Activated CD4-positive, alpha-beta T cell treated with anti-CD3 and anti-CD28 coated beads for 24 hours (primary cell): ENCODE results near the gene FGGY.
"Not testable (repeated sequence)": the region's sequence is repeated elsewhere in the genome, so short reads cannot be mapped to it uniquely, and the experiment has no call there.

Experiments used
- DNase-seq, 2 donors: peaks; one replicate each; pipeline ENCODE4 v3.0.0-alpha.2; 2020; ENCODE audit warnings: low read depth in 2 of 2

FGGY gene

GRCh38 chr1:59296358-59297256 lies at the start of gene FGGY:
TSS of gene FGGY (plus strand) at chr1:59297094. CDS start at chr1:59321550, 24,456 bp downstream.
- DNase-seq, result peak; percentile 61 to 64

GRCh38 chr1:59248758-59249157 lies 48.1 kb upstream of the FGGY start:
- no peak for DNase-seq

GRCh38 chr1:59249396-59250137 lies 47.3 kb upstream of the FGGY start:
- no peak for DNase-seq

GRCh38 chr1:59251061-59251460 lies 45.8 kb upstream of the FGGY start:
- DNase-seq, result not testable (repeated sequence)

GRCh38 chr1:59256429-59256828 lies 40.5 kb upstream of the FGGY start:
- not testable (repeated sequence) for DNase-seq

- DNase-seq, result no peak
Measured at GRCh38 chr1:59258412-59259032, 38.4 kb upstream of the FGGY start.

- no peak for DNase-seq
Measured at GRCh38 chr1:59261537-59261936, 35.4 kb upstream of the FGGY start.

GRCh38 chr1:59262631-59263030 lies 34.3 kb upstream of the FGGY start:
- no peak for DNase-seq

- DNase-seq, result no peak
Measured at GRCh38 chr1:59263111-59263510, 33.8 kb upstream of the FGGY start.

- no peak for DNase-seq
Measured at GRCh38 chr1:59265622-59266021, 31.3 kb upstream of the FGGY start.

GRCh38 chr1:59266180-59266926 lies 30.5 kb upstream of the FGGY start:
- no peak for DNase-seq

GRCh38 chr1:59266927-59267293 lies 30.0 kb upstream of the FGGY start:
- no peak for DNase-seq

- DNase-seq, result no peak
Measured at GRCh38 chr1:59268406-59268805, 28.5 kb upstream of the FGGY start.

GRCh38 chr1:59271561-59272260 lies 25.2 kb upstream of the FGGY start:
- no peak for DNase-seq

- no peak for DNase-seq
Measured at GRCh38 chr1:59272507-59272906, 24.4 kb upstream of the FGGY start.

- DNase-seq, result no peak
Measured at GRCh38 chr1:59276439-59276851, 20.4 kb upstream of the FGGY start.

- no peak for DNase-seq
Measured at GRCh38 chr1:59278780-59279354, 18.0 kb upstream of the FGGY start.

GRCh38 chr1:59279645-59280044 lies 17.2 kb upstream of the FGGY start:
- DNase-seq, result no peak

GRCh38 chr1:59282951-59283350 lies 13.9 kb upstream of the FGGY start:
- DNase-seq, result no peak

- DNase-seq, result no peak
Measured at GRCh38 chr1:59285691-59286090, 11.2 kb upstream of the FGGY start.

- DNase-seq, result no peak
Measured at GRCh38 chr1:59288046-59288445, 8.8 kb upstream of the FGGY start.
